Thyroid gland (tissue), 4 donors: ENCODE data around the gene MORN1. TPM values are rescaled to one million over a fixed set of nuclear protein-coding genes. Genes with fewer than 3 reads are reported as not detected.

ENCODE experiments used
- DNase-seq, 2 donors: peaks; one replicate each; pipeline ENCODE4 v3.0.0-alpha.2; 2019
- H3K27ac ChIP-seq, 3 donors: fragments of 200-600 bp; sonication (generic); 1 replicate in 2 of 3; 2 replicates in 1 of 3; pipeline ENCODE4 v1.5.1; 2016 to 2019; ENCODE audit warnings: mild to moderate bottlenecking in 1 of 3, moderate library complexity in 1 of 3
- H3K27me3 ChIP-seq: fragments of 200-600 bp; sonication (generic); one replicate; pipeline ENCODE4 v1.5.1; 2019
- H3K36me3 ChIP-seq, 2 donors: fragments of 200-600 bp; sonication (generic); one replicate each; pipeline ENCODE4 v1.5.1; 2016 to 2019
- H3K4me1 ChIP-seq, 2 donors: fragments of 200-600 bp; sonication (generic); one replicate each; pipeline ENCODE4 v1.5.1; 2017 to 2019
- H3K4me3 ChIP-seq, 3 donors: fragments of 200-600 bp; sonication (generic); replicated peaks in 1 of 3; 1 replicate in 2 of 3; 2 replicates in 1 of 3; pipeline ENCODE4 v1.5.1; 2016; ENCODE audit warnings: mild to moderate bottlenecking in 1 of 3
- H3K9me3 ChIP-seq: fragments of 200-600 bp; sonication (generic); one replicate; pipeline ENCODE4 v1.5.1; 2017
- POLR2A ChIP-seq, 2 donors: fragments of 450-650 bp; IDR thresholded peaks; one replicate each; pipeline ENCODE4 v1.6.1; 2017; ENCODE audit warnings: antibody characterized with exemption in 2 of 2, mild to moderate bottlenecking in 2 of 2, moderate library complexity in 1 of 2
- WGBS, 2 donors: methylation state at CpG; one replicate each; pipeline ENCODE4 v1.1.5; 2017; 5-methylcytosine and 5-hydroxymethylcytosine counted together
- intact Hi-C: fragments of 100-400 bp; cut with DNase I; formaldehyde crosslinking; loops from one replicate; pipeline ENCODE4 v1.15.1; 2023
- total RNA-seq, 4 donors: library from RNA; depleted of rRNA; stranded (reverse); fragments of >200 nt; gene quantifications; one replicate each; pipeline ENCODE4 v1.2.3, GENCODE V29; 2016
- TF ChIP-seq, protein P1 (sequence below), 6 experiments: fragments of 200-600 bp in 3 of 6; fragments of 450-650 bp in 3 of 6; sonication (generic) in 3 of 6; IDR thresholded peaks; one replicate each; pipeline ENCODE4 v1.5.1; 2016 to 2019; ENCODE audit warnings: antibody characterized with exemption in 6 of 6, mild to moderate bottlenecking in 2 of 6, inconsistent platforms in 1 of 6, moderate library complexity in 1 of 6

MORN1 gene
- total RNA-seq, 4 donors from 2014 or later: 23.3 to 45.3 (median 33.8) TPM

DNA sequence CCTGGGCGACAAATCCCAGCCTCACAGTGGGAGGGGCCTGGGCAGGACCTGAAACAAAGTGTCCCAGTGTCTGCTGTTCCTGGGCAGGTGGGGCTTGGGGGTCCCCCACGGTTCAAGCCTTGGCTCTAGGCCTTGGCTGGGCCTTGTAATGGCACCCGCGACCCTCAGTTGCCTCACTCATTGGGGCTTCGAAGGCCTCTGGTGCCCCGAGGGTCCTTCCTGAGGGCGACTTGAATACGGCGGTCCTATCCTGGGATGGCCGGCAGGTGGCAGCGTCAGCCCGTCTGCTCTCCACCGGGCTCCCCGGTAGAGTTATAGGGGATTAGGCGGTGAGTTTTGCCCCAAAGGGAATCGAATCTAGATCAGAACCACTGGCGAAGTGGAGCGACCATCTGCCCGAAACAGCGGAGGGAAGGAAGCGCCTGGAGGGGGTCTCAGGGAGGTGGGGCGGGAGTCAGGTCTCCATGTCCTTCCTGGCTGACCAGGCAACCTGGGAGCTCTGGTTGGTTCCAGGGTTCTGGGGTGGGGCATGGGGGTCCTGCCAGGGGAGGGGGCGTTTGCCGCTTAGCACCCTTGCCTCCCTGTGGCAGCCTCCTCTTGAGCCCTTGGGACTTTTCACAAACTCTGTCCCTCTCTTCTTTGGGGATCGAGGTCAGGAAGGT is 23.1 kb upstream of the MORN1 start:
- H3K27me3 ChIP-seq: no peaks in the 10 kb centered on the region
- intact Hi-C loops: loop anchor here (2.0 kb wide), 1 partner anchor 132 kb away; no protein-coding TSS in a partner anchor
- no peak for TF ChIP-seq POLR2A (IDR thresholded peaks at IDR 0.05)
- TF ChIP-seq, protein P1, sequence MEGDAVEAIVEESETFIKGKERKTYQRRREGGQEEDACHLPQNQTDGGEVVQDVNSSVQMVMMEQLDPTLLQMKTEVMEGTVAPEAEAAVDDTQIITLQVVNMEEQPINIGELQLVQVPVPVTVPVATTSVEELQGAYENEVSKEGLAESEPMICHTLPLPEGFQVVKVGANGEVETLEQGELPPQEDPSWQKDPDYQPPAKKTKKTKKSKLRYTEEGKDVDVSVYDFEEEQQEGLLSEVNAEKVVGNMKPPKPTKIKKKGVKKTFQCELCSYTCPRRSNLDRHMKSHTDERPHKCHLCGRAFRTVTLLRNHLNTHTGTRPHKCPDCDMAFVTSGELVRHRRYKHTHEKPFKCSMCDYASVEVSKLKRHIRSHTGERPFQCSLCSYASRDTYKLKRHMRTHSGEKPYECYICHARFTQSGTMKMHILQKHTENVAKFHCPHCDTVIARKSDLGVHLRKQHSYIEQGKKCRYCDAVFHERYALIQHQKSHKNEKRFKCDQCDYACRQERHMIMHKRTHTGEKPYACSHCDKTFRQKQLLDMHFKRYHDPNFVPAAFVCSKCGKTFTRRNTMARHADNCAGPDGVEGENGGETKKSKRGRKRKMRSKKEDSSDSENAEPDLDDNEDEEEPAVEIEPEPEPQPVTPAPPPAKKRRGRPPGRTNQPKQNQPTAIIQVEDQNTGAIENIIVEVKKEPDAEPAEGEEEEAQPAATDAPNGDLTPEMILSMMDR (IDR thresholded peaks at IDR 0.05): peak; percentile 81 to 95 (median 92)
- no peaks in the 10 kb centered on the region for H3K36me3 ChIP-seq
- 3 to 4% methylated on average over 21 to 23 of the region's 25 CpGs for WGBS, 2 donors
- H3K9me3 ChIP-seq: no peaks in the 10 kb centered on the region
- H3K27ac ChIP-seq: no peak overlapping the region
- no peak overlapping the region for H3K4me3 ChIP-seq
- DNase-seq: peak; percentile 68 to 74
- peaks cover 18 to 39% of the 10 kb centered on the region in 2 donors for H3K4me1 ChIP-seq

DNA sequence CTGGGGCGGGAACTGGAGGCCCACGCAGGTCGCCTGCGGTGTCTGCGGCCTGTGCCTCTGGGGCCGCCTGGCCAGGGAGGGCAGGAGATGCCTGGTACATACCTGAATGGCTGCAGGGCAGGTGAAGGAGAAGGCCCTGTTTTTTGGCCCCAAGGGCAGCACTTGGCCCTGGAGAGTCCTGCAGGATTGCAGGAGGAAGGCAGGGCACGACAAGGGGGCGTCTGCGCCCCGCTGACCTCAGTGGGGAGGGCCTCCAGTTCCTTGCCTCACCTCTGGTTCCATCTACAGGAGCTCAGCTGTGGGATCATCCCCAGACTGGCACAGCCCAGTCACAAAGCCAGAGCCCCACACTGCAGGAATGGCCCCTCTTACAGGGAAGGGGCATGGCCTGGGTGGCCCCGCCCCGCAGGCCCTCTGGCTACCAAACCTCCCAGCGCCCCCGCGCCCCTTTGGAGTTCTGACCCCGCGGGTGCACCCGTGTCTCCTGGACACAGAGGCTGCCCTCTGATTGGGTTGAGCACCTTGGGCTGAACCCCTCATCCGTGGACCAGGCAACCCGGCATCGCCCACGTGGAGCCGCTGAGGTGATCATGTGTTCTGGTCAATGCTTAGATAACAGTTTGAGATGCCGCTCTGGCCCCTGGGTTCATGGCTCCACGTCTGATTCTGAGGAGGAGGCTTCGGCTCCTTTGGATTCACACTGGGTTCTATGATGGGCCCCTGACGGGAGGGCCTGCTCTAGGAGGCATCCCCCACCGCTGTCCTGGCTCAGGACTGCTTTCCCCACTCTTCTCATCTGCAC is 22.3 kb upstream of the MORN1 start:
- H3K4me1 ChIP-seq: peaks cover 18 to 39% of the 10 kb centered on the region in 2 donors
- peak overlapping the region in 1 of 3 donors; percentile 57 for H3K27ac ChIP-seq
- H3K9me3 ChIP-seq: no peaks in the 10 kb centered on the region
- intact Hi-C loops: loop anchor here (2.0 kb wide), 1 partner anchor 133 kb away; no protein-coding TSS in a partner anchor
- 38 to 58% methylated on average over 6 to 14 of the region's 28 CpGs for WGBS, 2 donors
- peak overlapping the region in 1 of 3 donors; percentile 85 for H3K4me3 ChIP-seq
- peak in 1 of 2 donors; percentile 29 for DNase-seq
- no peaks in the 10 kb centered on the region for H3K27me3 ChIP-seq
- no peaks in the 10 kb centered on the region for H3K36me3 ChIP-seq
- TF ChIP-seq, protein P1 (IDR thresholded peaks at IDR 0.05): no peak
- no peak for TF ChIP-seq POLR2A (IDR thresholded peaks at IDR 0.05)

DNA sequence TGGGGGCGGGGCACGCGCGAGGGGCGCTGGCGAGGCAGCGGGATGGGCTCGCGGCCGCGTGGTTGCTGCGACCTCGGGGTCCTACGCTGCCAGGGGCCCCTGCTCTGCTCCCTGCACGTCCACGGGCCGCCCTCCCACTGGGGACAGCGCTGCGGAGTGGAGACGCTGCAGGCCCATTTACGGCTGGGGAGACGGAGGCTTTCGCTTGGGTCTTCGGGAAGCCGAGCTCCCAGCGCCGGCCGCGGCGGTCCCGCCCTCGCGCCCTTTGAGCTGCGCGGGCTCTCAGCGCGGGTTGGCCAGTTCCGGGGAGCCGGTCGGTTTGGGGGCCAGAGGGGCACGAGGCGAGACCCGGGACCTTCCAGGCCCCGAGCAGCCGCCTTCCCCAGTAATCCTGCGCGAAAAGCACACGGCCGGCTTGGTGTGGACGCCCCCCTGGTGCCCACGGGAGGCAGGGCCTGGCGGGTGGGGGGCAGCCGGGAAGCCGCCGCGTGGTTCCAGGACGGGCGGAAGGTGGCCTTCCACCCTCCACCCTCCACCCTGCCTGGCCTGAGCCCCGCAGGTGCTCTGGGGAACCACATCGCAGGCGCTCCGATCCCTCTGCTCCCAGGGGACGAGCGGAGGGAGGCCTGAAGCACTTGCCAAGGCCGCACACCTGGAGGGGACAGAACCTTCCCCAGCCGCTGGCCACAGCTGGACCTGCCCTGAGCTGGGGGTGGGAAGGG is 21.6 kb upstream of the MORN1 start:
- H3K4me1 ChIP-seq: peaks cover 18 to 34% of the 10 kb centered on the region in 2 donors
- no peak for TF ChIP-seq POLR2A (IDR thresholded peaks at IDR 0.05)
- TF ChIP-seq, protein P1 (IDR thresholded peaks at IDR 0.05): no peak
- peaks cover 0 to 4% of the 10 kb centered on the region in 2 donors for H3K36me3 ChIP-seq
- DNase-seq: peak; percentile 26 to 29
- no CpG with 5 or more reads among the region's 66 CpGs for WGBS, 2 donors
- peak overlapping the region; percentile 33 to 67 (median 57) for H3K27ac ChIP-seq
- H3K27me3 ChIP-seq: no peaks in the 10 kb centered on the region
- intact Hi-C loops: no loop called here
- peak overlapping the region; percentile 16 to 85 (median 18) for H3K4me3 ChIP-seq
- H3K9me3 ChIP-seq: no peaks in the 10 kb centered on the region

DNA sequence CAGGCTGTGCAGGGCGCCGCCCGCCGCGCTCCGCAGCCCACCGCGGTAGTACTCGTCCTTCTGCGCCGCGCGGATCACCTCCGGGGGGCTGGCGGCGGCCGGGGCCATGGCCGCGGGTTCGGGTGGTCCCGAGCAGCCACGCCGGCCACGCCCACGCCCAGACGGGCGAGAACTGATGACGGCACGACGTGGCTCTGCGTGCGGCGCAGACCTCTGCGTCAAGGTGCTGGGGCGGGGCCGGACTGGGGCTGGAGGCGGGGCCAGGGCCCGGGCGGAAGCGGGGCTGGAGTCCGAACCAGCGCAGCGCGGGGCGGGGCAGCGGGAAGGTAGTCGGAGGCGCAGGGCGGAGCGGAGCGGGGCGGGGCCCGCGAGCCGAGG is 21.0 kb upstream of the MORN1 start, which contains the start of gene PEX10:
TSS of gene PEX10 (minus strand) at position 170 of the 378 bp plus-strand sequence. CDS start at position 108, 62 bp downstream.
- Histone ChIP-seq H3K4me3 (peak within 1 kb of the TSS; percentile 16 to 85 (median 64)), H3K4me1 (peaks cover 18 to 34% of the 10 kb centered on the region in 2 donors), H3K27me3 (no peaks in the 10 kb centered on the region), H3K9me3 (no peaks in the 10 kb centered on the region), H3K36me3 (peaks cover under 1 to 4% of the 10 kb centered on the region in 2 donors), H3K27ac (peak within 1 kb of the TSS; percentile 33 to 67 (median 57))
- WGBS, 2 donors: 2% methylated on average over 30 of the region's 55 CpGs; no CpG with 5 or more reads in 1 of the 2 donors
- TF ChIP-seq POLR2A (IDR thresholded peaks at IDR 0.05): peak in 1 of 2 donors; percentile 58
- TF ChIP-seq, protein P1 (IDR thresholded peaks at IDR 0.05): peak in 1 of 6 experiments; percentile 22
- intact Hi-C loops: no loop called here
- DNase-seq: peak; percentile 98
